ENCODE results near the gene KCNJ3.
"Not testable (repeated sequence)": the region's sequence is repeated elsewhere in the genome, so short reads cannot be mapped to it uniquely, and the experiment has no call there.

Gene KCNJ3

DNA sequence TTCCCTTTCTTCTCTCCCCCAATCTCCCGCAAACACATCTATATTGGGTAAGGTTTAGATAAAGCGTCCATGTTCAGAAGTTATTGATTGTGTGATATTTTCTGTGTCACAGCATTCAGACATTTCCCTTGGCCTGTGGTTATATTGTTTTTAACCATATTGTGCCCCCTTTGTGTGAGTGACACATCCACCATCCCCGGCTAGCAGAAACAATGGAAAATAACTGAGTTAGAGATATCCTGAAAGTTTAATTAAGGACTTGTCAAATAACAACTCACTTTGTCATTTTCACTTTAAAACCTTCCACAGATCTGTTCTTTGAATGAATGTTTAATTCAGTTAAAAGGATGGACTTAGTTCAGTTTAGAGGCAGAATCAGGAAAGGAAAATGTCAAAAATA lies 151.0 kb downstream of the KCNJ3 start:
- DNase-seq, result no peak

DNA sequence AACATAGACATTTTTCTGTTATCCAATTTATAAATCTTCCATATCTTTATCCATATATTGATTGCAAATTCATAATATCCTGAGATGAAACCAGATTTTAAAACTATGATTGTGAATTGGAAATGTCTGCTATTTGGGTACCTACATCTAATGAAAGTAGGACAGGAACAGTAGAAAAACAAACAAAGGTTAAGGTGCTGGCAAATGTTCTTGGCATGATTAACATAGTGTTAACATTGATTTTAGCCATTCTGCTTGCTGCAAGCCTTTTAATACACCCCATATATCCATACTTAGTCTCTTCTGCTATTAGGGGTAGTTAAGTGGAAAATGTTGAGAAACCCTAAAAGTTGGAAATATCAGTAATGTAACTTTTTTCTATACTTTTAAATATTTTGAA lies 152.0 kb downstream of the KCNJ3 start:
- DNase-seq, result no peak

DNA sequence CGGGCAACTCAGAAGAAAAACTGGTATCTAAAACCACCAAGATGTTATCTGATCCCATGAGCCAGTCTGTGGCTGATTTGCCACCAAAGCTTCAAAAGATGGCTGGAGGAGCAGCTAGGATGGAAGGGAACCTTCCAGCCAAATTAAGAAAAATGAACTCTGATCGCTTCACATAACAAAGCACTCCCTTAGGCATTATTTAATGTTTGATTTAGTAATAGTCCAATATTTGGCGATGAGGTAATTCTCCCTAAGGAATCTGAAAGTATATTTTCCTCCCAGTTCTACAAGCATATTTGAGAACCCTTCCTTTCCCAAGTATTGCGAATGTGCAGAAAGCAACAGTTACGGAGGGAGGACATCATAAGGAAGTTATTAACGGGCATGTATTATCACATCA lies 156.6 kb downstream of the KCNJ3 start:
- no peak for DNase-seq

DNA sequence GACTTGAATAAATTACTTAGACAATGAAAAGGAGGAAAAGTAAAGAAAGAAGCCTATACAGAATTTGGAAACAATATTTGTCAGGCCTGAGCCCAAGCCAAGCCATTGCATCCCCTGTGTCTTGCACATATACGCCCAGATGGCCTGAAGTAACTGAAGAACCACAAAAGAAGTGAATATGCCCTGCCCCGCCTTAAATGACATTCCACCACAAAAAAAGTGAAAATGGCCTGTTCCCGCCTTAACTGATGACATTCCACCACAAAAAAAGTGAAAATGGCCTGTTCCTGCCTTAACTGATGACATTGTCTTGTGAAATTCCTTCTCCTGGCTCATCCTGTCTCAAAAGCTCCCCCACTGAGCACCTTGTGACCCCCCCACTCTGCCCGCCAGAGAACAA lies 168.7 kb downstream of the KCNJ3 start:
- DNase-seq, result not testable (repeated sequence)

DNA sequence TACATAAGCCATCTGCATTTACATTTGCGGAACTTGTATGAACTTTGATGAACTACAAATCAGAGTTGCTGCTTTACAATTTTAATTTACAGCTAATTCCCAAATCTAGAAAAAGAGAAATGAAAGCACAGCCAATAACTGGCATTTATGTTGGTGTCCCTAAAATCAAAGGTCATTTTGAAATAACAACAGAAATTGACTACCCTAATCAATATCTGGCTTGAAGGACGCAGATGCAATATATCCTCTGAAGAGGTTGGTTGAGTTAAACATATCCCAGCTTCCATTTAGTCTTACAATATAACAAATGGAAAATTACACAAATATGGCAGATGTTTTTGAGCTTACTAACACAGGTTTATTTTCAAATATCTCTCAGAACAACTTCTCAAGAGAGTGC lies 177.5 kb downstream of the KCNJ3 start:
- no peak for DNase-seq

DNA sequence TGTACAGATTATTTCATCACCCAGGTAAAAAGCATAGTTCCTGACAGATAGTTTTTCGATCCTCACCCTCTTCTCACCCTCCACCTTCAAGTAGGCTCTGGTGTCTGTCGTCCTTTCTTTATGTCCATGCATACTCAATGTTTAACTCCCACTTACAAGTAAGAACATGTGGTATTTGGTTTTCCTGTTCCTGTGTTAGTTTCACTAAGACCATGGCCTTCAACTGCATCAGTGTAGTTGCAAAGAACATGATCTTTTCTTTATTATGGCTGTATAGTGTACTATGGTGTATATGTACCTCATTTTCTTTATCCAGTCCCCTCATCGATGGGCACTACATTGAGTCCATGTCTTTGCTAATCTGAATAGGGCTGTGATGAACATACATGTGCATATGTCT lies 184.2 kb downstream of the KCNJ3 start:
- no peak for DNase-seq

DNA sequence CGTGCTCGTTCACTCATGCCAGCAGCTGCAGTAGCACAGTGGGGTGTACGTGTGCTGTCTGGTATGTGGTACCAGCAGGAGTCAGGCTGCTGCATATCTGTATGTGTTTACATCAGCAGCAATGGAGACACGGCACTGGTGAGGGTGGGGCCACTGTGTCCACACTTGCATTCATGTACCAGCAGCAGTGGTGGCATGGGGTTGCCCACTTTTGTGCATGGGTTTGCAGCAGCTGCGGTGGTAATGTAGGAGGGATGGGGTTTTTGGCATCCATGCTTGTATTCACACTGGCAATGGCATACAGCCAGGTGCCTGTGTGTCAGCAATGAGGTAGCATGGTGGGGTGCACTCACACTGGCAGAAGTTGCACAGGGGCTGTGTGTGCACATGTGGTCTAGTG lies 187.8 kb downstream of the KCNJ3 start:
- no peak for DNase-seq

DNA sequence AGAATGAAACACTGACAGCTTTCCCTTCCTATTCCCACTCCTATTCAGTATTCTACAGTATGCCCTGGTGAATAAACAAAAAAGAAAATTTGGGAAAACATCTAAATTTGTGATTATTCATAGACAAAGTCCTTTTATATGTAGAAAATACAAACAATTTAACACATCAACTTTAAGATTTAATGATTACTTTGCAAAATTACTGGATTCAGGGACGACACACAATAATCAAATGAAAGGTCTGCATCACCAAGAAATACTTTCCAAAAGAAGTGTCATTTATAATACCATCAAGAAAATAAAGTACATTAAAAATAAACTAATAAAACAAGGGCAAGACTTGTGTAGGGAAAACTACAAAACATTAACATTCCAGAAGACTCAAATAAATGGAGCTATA lies 199.8 kb downstream of the KCNJ3 start:
- DNase-seq, result no peak

DNA sequence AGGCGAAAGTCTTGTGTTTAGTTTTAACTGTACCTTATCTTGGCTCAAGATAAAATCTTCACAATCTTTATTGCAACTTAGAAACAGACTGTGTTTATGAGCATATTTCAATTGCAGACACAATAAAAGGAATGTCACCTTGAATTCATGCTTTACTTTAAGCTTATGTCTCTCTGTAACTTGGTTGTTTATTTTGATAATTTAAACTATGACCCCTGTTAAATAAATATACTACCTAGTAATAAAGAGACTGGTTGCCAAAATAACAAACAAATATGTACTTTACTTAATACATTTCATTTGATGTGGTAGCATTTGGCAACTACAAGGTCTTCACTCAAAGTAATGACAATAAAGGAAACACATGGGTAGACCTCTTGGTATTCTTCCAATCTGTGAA lies 202.6 kb downstream of the KCNJ3 start:
- no peak for DNase-seq

All from CD4-positive, alpha-beta T cell treated with Interleukin-12 subunit alpha and Interleukin-12 subunit beta, for 1 hour (primary cell).